Limb (tissue), 2 donors: ENCODE results near the gene ARFGAP2.

Experiments used
- DNase-seq, 2 donors: peaks; one replicate each; pipeline ENCODE4 v3.0.0-alpha.2; 2016; ENCODE audit errors: extremely low spot score in 2 of 2

Gene ARFGAP2

GRCh38 chr11:47171856-47172255 is 4.8 kb downstream of the ARFGAP2 start:
- no peak for DNase-seq

DNA sequence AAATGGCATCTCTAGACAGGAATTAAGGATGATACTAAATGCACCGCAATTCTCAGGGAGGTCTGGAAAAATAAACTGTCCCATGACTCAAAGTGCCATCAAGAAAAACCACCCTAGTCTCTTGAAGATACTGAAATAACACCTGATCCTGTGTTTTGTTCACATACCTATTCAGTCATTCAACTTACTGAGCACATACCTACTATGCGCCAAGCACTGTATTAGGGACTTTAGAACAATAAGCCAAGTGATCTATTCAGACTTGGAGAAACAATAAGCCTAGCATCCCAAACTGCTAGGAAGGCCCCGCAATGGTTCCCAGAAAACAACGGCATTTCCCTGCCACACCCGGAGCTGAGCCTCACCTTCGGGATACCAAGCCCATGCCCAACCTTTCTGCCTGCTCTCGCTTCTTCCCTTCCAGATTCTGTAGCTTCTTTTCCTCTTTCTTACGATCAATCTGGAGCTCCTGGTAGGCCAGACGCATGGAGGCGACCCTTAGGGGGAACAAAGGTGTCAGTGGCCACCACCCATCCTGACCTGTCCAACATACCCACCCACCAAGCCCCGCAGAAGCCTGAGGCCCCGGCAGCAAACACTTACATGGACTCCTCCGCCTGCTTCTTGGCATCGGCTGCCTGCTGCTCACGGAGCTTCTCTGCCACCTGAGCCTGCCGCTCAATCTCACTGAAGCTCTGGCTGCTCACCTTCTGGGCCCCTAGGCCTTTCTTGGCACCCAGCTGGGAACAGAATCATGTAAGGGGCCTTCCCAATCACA is 5.4 kb downstream of the ARFGAP2 start:
- DNase-seq = no peak

DNA sequence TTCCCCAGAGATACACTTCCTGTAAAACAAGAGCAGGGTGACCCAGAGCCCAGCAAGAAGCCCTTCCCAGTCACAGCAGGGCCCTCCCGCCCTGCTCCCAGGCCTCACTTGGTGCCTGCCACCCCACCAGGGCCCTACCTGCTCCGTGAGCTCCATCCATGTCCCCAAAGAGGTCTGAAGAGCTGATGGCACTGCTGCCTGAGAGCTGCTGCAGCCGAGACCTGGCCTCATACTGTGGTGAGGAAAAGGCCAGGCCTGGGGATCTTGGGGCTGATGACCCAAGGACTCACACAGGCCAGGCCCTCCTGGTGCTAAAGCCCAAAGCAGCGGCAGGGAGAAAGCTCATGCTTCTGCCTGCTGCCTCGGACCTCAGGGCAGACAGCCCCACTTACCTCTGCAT is 10.3 kb downstream of the ARFGAP2 start:
- DNase-seq = no peak

DNA sequence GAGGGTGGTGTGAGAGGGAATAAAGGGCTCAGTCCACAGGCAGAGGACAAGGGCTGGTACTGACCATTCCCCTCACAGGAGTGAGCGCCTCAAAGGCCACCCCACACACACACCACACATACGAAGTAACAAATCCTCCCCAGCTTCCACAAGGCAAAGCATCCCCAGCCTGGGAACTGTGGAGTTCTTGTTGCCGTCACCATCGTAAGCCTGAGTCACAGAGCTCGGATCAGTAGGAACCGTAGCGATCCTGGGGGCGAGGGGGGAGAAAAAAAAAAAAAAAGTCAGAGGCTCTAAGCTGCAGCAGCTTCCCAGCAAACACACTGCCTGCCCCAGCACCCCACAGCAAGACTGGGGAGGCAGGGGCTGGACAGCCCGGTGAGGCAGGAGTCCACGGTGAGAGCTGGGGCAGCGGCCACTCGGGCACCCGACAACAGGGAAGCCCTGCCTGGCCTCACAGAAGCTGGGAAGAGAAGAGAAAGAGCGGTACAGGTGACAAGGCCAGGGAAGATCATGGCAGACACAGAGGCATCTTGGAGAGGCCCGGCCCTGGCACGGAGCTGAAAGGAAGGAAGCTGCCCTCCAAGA is 11.3 kb downstream of the ARFGAP2 start:
- DNase-seq = no peak

DNA sequence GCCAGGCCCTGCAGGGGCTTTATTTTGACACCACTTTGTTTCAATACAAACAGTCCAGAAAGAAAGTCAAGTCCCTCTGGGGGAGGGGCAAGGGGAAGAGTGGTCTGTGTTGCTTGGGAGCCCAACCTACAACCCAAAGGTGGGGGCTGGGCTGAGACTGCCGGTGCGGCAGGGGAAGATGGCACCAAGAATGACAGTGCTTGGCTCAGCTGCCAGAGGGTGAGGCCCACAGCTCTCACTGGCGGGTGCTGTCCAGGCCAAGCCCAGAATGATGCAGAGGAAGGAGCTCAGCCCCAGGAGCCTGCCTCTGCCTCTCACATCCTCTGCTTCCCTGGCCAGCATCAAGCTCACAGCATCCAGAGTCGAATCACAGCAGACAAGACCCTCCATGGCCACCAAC is 12.4 kb downstream of the ARFGAP2 start:
- DNase-seq = no peak

DNA sequence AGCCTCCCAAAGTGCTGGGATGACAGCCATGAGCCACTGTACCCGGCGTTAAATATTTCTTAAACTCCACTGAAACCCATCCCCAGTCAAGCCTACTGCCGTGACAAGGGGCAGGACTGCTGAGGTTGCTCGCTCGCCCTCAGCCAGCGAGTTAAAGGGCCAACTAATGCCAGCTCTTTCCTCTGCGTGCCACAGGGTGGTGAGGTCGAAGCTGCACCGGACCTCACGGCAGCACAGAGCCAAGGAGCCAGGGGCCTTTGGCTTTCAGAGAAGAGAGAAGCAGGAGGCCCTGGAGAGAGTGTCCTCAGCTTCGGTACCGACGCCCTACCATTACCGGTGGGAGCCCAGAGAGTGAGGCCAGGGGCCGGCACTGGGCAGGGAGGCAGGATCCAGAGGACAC is 12.8 kb downstream of the ARFGAP2 start:
- DNase-seq = no peak

- no peak for DNase-seq
Measured at GRCh38 chr11:47163193-47163592, 13.5 kb downstream of the ARFGAP2 start.

DNA sequence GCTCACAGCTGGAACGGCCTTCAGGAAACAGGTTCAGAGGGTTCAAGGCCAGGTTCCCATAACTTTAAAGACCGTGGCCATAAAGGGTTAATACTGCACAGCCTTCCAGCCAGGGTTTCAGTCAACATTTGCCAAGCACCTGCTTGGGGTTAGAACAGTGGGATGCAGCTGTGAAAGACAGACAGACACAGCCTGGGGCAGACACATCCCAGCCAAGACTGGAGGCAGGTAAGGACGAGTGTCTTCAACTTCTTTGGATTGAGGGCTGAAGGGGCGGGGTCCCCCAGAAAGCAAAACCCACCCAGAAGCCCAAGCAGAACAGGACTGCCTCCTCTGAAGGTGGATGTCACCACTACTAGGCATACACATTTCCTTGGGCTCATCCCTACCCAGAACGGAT is 14.3 kb downstream of the ARFGAP2 start:
- DNase-seq = no peak

DNA sequence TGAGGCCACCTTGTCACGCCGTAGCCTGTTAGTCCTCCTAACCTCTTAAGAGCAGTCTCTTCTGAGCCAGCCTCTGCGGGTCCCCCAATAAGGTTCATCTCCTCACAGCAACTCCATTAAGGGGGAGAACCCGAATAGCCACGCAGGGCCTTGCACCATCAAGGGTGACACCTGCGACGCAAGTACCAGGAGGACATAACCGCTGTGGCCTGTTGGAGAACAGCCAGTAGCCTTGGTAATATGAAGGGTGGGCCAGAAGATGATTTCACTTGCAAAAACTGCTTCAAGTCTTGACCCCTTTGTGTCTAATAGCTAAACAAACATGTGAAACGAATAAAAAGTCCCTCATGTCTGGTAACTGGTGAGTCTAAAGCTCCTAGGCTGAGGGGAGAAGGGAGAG is 14.8 kb downstream of the ARFGAP2 start:
- no peak for DNase-seq

GRCh38 chr11:47161134-47161854 is 15.4 kb downstream of the ARFGAP2 start:
- peak; percentile 74 to 81 for DNase-seq

DNA sequence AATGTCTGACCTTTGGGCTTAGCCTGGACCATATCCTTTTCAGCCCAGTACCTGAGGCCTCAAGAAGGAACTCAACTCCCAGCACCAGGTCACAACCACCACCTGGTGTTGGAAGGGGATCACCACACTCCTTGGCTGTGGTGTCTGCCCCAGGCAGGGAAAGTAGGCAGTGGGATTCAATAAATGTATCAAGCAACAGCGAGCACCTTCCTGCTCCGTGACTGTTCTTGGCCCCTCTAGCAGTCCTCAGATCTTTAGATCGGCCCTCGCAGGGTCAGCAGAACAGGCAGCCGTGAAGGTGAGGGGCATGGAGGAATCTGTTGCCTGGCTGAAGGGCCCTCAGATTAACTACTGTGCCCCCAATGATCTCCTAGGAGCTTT is 15.9 kb downstream of the ARFGAP2 start:
- DNase-seq = no peak

DNA sequence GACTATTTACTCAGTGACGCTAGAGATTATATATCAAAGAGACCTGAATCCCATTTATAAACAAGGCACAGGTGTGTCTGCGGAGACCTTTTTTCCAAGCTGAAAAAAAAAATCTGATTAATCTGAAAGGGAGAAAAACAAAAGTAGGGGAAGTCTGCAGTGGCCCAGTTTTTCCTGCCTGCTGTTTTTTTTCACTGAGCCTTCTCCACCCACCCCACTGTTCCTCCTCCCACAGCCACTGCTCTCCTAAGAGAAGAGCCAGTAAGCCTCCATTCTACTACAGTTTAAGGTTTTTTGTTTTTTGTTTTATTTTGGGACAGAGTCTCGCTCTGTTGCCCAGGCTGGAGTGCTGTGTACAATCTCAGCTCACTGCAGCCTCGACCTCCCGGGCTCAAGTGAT is 18.4 kb downstream of the ARFGAP2 start:
- no peak for DNase-seq

- no peak for DNase-seq
Measured at GRCh38 chr11:47157805-47158204, 18.9 kb downstream of the ARFGAP2 start.

- no peak for DNase-seq
Measured at GRCh38 chr11:47156951-47157350, 19.7 kb downstream of the ARFGAP2 start.

DNA sequence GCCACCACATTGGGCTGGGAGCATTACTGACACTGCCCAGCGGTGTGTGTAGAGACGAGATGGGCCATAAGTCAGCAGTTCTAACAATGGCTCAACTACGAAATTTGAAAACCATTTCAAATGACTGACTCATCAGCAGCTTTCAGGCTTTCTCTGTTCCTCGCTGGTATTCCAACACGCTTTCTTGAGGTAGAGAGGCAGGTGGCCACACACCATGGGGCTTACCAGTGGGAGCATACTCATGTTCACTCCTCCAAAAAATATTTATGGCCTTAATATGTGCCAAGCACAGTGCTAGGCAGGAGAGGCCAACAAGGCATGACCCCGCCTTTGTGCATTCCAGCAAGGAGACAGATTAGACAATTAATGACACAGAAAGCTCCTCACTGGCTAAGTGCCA is 20.3 kb downstream of the ARFGAP2 start:
- no peak for DNase-seq

DNA sequence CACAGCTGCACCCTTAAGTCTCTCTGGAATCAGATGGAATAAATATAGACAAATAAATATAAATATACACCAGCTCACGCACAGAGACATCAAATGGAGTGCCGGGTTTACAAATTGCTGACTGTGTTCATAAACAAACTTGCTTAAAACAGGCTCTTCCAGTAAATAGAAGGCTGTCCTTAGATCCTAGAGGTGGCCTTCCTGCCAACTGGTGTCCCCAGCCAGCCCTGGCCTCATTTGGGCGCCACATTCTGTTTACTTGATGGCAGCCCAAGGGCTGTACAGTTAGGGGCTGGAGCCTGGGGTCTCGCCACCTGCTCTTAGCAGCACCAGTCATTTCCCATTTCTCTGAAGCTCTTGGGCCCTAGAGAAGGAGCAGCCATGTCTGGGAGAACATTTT is 20.8 kb downstream of the ARFGAP2 start:
- no peak for DNase-seq

DNA sequence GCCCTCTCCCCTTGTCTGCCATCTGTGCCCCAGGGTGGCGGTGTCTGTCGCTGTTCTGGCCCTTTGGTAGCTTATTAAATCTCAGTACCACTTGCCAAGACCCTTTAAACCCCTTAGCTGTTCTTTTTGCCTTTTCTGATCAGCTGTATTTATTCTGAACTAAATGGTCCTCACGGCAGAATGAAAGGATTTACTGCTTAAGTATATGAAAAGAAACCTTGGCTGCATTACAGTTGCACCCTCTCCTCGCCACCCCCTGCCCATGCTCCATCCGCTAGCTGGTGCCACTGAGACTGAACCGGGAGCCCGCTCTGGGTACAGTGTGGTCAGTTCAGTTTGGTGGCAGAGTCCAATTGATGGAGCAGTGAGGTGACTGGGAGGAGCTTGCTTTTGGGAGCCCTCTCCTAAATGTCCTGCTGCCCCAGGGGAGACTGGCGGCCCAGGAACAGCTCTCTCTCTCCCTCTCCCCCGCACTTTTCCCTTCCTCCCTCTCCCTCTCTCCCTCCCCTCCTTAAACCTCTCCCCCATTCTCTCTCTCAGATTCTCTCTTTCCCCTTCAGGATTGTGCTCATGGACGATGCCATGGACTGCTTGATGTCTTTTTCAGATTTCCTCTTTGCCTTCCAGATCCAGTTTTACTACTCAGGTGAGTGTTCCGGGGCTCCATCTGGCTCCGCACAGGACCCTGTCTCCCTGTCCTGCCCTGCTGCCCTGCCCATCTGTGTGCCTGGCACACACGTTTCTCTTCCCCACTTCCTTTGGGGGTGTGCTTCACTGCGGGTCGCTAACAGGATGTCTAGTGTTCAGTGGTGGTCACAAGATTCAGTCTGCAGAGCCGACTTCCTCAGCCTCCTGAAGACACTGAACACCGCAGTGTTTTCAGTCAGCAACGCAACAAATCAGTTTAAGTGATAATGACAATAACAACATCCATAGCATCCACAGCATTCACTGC is 21.8 kb downstream of the ARFGAP2 start:
- no peak for DNase-seq

DNA sequence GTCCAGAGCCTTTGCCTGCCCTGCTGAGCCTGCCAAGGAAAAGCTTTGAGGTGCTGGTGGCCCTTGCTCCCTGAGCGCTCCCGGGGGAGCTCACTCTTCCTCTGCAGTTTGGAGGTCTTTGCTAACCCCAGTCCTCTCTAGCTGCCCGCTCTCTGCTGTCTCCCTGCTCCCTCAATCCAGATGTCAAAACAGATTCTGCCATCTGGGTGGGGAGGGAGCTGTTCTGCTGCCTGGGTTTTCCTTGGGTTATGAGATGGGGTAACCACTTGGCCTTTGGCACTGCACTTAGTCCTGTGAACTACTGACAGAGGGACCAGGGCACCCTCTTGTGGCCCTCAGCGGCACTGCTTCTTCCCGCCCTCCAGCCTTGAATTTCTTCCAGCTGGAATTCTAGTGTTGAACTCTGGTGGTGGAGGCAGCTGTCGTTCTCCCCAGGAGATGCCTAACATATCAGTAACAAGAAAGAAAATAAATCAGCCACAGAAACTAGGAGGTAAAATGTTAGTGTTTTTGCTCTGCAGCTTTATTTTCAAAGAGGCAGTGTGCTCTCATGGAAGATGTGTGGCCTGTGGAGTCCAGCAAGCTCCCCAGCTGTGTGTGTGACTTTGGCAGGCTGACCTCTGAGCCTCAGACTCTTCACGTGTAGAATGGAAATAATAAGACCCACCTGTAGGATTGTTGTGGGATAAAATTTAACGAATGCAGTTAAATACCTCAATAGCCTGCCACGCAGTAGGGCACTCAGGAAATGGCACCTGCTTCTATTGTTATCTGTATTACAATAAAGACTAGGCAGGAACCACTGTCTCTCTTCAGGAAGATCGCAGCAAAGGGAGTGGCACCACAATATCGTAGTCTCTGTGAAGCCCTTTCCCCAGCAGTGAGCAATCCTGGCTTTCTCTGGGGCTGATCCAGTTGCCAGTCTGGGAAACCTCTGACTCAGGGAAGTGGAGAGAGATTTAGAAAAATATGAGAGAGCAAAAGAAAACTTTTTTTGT is 23.4 kb downstream of the ARFGAP2 start:
- peak; percentile 90 to 91 for DNase-seq

DNA sequence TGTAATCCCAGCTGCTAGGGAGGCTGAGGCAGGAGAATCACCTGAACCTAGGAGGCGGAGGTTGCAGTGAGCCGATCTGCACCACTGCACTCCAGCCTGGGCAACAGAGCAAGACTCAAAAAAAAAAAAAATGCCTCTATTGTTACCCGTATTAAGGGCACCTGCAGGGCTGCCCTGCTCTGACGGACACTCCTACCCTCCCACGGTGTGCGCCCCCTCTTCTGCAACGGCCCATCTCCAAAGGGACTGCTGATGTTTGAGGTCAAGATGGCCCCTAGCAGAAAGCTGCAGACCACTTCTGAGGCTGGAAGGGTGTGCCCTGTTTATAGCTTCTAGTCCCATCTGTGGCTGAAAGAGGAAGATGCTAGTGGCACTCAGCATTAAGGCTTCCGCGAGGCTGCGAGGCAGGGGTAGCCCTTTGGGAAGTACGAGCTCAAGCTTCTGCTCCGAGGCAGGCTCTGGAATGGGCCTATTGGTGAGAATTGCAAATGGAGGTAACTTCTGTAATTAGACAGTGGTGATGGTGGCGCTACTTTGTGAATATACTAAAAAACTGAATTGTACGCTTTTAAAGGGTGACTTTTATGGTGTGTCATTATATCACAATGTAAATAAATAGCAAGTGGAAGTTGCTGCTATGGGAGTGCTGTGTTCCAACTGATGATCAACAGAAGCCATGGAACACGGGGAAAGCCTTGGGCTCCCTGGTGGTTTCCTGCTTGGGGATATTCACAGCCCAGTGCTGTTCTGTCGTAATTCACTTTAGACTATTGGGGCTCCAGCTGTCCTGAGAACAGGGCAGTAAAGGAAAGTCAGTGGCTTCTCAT is 24.3 kb downstream of the ARFGAP2 start:
- peak in 1 of 2 donors; percentile 15 for DNase-seq
